Measurements from ENCODE around the gene CPPED1. TPM values are rescaled to one million over a fixed set of nuclear protein-coding genes. Genes with fewer than 3 reads are reported as not detected.

Gene CPPED1
- total RNA-seq, 4 donors from 2014 or later = 13.3 to 32.6 (median 16.4) TPM

GRCh38 chr16:12723681-12724080, 80.0 kb downstream of the CPPED1 start:
- TF ChIP-seq CTCF (IDR thresholded peaks at IDR 0.05) = no peak
- DNase-seq (ENCODE audit: low spot score) (no peak), ATAC-seq (ENCODE audit: low FRiP score) (no peak)

- DNase-seq (ENCODE audit: low spot score) = no peak
- no peak for TF ChIP-seq CTCF (IDR thresholded peaks at IDR 0.05)
- ATAC-seq (ENCODE audit: low FRiP score) = no peak
These were observed 81.8 kb downstream of the CPPED1 start for GRCh38 chr16:12721841-12722421.

GRCh38 chr16:12719972-12720371, 83.7 kb downstream of the CPPED1 start:
- no peak for ATAC-seq (ENCODE audit: low FRiP score)
- no peak for DNase-seq (ENCODE audit: low spot score)
- TF ChIP-seq CTCF (IDR thresholded peaks at IDR 0.05) = no peak

- DNase-seq (ENCODE audit: low spot score) = no peak
- no peak for TF ChIP-seq CTCF (IDR thresholded peaks at IDR 0.05)
- ATAC-seq (ENCODE audit: low FRiP score) = no peak
These were observed 87.0 kb downstream of the CPPED1 start for GRCh38 chr16:12716658-12717057.

- DNase-seq (ENCODE audit: low spot score) (no peak), ATAC-seq (ENCODE audit: low FRiP score) (no peak)
- TF ChIP-seq CTCF (IDR thresholded peaks at IDR 0.05) = no peak
These were observed 93.9 kb downstream of the CPPED1 start for GRCh38 chr16:12709807-12710206.

- ATAC-seq (ENCODE audit: low FRiP score) (no peak), DNase-seq (ENCODE audit: low spot score) (no peak)
- no peak for TF ChIP-seq CTCF (IDR thresholded peaks at IDR 0.05)
These were observed 95.4 kb downstream of the CPPED1 start for GRCh38 chr16:12708266-12708665.

GRCh38 chr16:12706628-12707027, 97.1 kb downstream of the CPPED1 start:
- ATAC-seq (ENCODE audit: low FRiP score) (no peak), DNase-seq (ENCODE audit: low spot score) (no peak)
- TF ChIP-seq CTCF (IDR thresholded peaks at IDR 0.05) = no peak
